Suprapubic skin (tissue), 3 donors: Measurements from ENCODE around the gene PRELP.

Source experiments
- CTCF ChIP-seq, 2 donors: fragments of 200-600 bp in 1 of 2; fragments of 450-650 bp in 1 of 2; sonication (generic) in 1 of 2; IDR thresholded peaks; one replicate each; pipeline ENCODE4 v1.5.1; 2016 to 2019; ENCODE audit warnings: antibody characterized with exemption in 2 of 2, mild to moderate bottlenecking in 1 of 2, moderate library complexity in 1 of 2
- POLR2A ChIP-seq, 2 donors: fragments of 450-650 bp; IDR thresholded peaks; one replicate each; pipeline ENCODE4 v1.6.1; 2017; ENCODE audit warnings: antibody characterized with exemption in 2 of 2, mild to moderate bottlenecking in 2 of 2, moderate library complexity in 2 of 2

GRCh38 chr1:203426366-203426765 lies 49.2 kb upstream of the PRELP start:
- TF ChIP-seq CTCF (IDR thresholded peaks at IDR 0.05) = no peak
- TF ChIP-seq POLR2A (IDR thresholded peaks at IDR 0.05) = no peak
